Measurements from ENCODE around the gene KIAA2012.

KIAA2012 gene

DNA sequence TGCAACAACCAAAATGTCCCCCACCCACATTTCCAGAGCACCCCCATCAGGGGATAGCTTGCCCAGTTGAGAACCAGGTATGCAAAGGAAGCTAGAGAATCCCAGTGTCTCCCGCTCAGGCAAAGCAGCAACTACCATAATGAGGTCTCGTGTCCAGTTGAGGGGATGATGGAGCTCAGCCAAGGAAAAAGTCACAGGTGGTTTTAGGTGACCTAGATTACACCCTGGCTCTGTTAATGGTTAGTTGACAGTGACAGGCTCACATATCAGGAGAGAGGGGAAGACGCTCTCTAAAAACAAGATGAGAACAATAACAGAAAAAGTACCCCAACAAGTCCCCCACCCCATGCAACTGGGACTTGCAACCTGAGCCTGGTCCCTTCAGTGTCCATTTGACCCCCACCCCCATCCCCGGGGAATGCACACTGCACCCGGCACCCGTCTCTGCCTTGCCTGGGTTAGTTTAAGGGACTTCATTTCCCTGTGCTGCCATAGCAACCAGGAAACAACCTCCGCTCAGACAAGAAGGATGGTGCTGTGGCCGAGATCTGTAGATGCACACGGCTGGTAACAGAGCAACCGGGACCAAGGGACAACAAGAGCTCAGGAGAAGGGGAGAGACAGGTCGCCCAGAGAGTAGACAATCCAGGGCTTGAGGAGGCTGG is at the start of gene KIAA2012:
KIAA2012 (plus strand) TSS at position 519 of the 665 bp plus-strand sequence. CDS start 373 bp downstream, outside the sequence.
- TF ChIP-seq CTCF (IDR thresholded peaks at IDR 0.05): no peak

DNA sequence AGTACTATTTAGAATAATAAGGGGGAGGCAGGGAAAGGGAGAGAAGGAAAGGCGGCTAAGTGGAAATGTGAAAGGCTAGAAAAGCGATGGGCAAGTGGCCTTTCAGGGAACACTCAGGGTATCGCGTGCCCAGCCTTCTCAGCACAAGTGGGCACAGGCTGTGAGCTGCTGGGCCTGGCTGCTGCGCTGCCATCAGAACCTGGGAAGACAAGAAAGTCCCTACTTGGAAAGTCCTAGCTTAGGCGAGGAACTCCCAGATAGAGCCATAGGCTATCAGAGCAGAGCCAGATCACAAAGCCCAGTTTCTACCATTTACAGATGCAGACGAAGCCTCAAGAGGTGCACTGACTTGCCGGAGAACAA is 49.2 kb upstream of the KIAA2012 start:
- TF ChIP-seq CTCF (IDR thresholded peaks at IDR 0.05): no peak

DNA sequence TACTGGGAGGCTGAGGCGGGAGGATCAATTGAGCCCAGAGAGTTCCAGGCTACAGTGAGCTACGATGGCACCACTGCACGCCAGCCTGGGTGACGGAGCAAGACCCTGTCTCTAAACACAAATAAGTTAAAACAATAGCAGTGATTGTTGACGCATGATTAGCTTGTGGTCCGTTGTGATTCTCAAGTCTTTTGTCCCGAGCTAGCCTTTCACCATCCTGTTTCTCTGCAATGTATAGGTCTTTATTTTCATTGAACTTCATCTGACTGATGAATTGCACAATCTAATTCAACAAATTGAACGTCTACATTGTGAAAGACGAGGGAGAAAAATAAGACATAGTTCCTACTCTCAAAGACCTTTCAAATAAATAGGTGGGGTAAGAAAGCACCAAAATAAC is 48.2 kb upstream of the KIAA2012 start:
- TF ChIP-seq CTCF (IDR thresholded peaks at IDR 0.05): no peak

DNA sequence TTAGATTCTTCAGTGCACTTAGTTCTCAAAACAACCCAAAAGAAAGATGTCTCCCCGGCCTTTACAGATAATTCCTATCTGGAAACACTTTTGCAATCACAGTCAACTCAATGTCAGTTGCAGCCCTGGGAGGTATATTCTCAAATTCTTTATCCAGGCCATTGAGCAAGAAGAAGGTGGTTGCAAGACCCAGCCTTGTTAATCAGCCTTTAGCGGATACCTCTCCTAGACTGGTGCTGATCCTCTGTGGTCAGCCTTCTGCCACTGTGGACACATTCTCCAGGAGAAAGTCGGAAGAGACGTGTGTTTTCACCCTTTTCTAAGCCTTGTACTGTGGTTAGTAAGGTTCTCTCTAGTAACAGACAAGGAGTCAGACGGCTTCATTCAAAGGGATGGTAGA is 47.2 kb upstream of the KIAA2012 start:
- TF ChIP-seq CTCF (IDR thresholded peaks at IDR 0.05): no peak

DNA sequence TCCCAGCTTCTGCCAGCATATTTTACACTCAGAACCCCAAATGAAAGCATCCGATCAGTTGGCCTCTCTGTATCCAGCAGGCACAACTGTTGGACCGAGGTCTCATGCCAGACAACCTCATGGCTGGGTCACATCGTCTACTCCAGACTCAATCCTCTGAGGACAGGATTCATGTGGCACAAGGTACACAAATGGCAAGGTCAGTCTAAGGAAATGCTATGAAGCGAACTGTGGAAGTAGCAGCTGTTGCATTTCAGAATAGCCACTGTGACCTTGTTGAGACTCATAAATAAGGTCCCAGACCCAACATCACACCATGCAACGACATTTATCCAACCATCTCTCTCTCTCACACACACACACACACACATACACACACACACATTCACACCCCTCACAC is 46.5 kb upstream of the KIAA2012 start:
- TF ChIP-seq CTCF (IDR thresholded peaks at IDR 0.05): no peak

DNA sequence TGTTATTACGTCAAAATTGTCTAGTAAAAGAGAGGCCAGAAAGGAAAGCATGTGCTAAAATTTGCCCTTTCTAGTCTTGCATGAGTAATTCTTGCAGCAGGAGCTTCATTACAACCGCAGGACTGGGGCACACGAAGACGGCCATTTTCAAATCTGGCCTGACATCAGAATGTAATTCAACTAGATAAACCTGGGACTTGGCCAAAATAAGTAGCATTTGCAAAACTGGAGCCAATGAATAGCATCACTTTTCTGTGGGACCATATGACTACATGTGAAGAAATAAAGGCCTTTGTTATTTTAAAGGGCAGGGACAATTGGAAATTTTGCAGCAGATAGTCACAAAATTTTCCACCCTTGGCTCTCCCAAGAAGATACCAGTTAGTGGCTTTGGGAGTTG is 42.4 kb upstream of the KIAA2012 start:
- TF ChIP-seq CTCF (IDR thresholded peaks at IDR 0.05): no peak

- no peak for TF ChIP-seq CTCF (IDR thresholded peaks at IDR 0.05)
These were observed 41.7 kb upstream of the KIAA2012 start for GRCh38 chr2:202031246-202031951.

All from LNCAP (cell line).